ENCODE data around the gene PSMD14.

Gene PSMD14

GRCh38 chr2:161421686-161422085, 113.5 kb downstream of the PSMD14 start:
- DNase-seq, result no peak

- no peak for DNase-seq
Measured at GRCh38 chr2:161422816-161423403, 114.7 kb downstream of the PSMD14 start.

- no peak for DNase-seq
Measured at GRCh38 chr2:161423421-161424393, 115.5 kb downstream of the PSMD14 start.

- DNase-seq, result no peak
Measured at GRCh38 chr2:161424394-161424769, 116.2 kb downstream of the PSMD14 start.

- no peak for DNase-seq
Measured at GRCh38 chr2:161424891-161425727, 116.9 kb downstream of the PSMD14 start.

GRCh38 chr2:161425728-161426454, 117.7 kb downstream of the PSMD14 start:
- no peak for DNase-seq

GRCh38 chr2:161426455-161426921, 118.3 kb downstream of the PSMD14 start:
- DNase-seq, result no peak

GRCh38 chr2:161426922-161427663, 118.9 kb downstream of the PSMD14 start:
- peak; percentile 44 for DNase-seq

GRCh38 chr2:161427664-161428587, 119.7 kb downstream of the PSMD14 start:
- DNase-seq, result no peak

- DNase-seq, result no peak
Measured at GRCh38 chr2:161430386-161430785, 122.2 kb downstream of the PSMD14 start.

- DNase-seq, result no peak
Measured at GRCh38 chr2:161432107-161432506, 123.9 kb downstream of the PSMD14 start.

- DNase-seq, result no peak
Measured at GRCh38 chr2:161434118-161434517, 125.9 kb downstream of the PSMD14 start.

GRCh38 chr2:161436411-161436810, 128.2 kb downstream of the PSMD14 start:
- DNase-seq, result peak; percentile 93

GRCh38 chr2:161438598-161438997, 130.4 kb downstream of the PSMD14 start:
- no peak for DNase-seq

- no peak for DNase-seq
Measured at GRCh38 chr2:161445097-161445496, 136.9 kb downstream of the PSMD14 start.

- no peak for DNase-seq
Measured at GRCh38 chr2:161448431-161448830, 140.2 kb downstream of the PSMD14 start.

Data from fibroblast of skin of right biceps (primary cell).